Fibroblast of lung (primary cell): ENCODE data around the gene OR6X1.

Source experiments
- EZH2 ChIP-seq: IDR thresholded peaks from 2 replicates; pipeline ENCODE4 v1.5.1; 2012; ENCODE audit warnings: low read length, control low read depth, mild to moderate bottlenecking; ENCODE audit errors: missing control alignments
- TF ChIP-seq, protein P1 (sequence below), 2 donors: IDR thresholded peaks in 1 of 2; conservative IDR thresholded peaks in 1 of 2; 1 replicate in 1 of 2; 2 replicates in 1 of 2; pipeline ENCODE4 v1.5.1; 2011 to 2012; ENCODE audit warnings: low read length in 2 of 2, control low read depth in 1 of 2, inconsistent platforms in 1 of 2, low read depth in 1 of 2, mild to moderate bottlenecking in 1 of 2

DNA sequence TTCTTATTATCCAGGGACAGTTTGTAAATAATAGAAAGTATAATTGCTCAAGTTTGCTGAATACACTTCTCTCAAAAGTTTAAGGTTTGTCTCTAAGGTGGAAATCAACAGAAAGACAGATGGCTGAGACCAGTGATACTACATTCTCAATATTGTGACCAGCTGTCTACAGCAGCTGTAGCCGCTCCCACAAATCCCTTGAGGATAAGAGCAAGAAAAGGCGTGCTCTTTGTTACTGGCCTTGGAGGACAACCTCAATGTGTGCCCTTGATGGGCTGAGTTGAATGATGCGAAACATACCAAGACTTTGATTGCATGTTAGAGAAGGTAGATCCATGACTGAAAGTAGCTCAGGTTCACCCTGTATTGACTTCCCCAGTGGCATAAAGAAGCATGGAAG, 45.7 kb upstream of the OR6X1 start:
- TF ChIP-seq, protein P1, sequence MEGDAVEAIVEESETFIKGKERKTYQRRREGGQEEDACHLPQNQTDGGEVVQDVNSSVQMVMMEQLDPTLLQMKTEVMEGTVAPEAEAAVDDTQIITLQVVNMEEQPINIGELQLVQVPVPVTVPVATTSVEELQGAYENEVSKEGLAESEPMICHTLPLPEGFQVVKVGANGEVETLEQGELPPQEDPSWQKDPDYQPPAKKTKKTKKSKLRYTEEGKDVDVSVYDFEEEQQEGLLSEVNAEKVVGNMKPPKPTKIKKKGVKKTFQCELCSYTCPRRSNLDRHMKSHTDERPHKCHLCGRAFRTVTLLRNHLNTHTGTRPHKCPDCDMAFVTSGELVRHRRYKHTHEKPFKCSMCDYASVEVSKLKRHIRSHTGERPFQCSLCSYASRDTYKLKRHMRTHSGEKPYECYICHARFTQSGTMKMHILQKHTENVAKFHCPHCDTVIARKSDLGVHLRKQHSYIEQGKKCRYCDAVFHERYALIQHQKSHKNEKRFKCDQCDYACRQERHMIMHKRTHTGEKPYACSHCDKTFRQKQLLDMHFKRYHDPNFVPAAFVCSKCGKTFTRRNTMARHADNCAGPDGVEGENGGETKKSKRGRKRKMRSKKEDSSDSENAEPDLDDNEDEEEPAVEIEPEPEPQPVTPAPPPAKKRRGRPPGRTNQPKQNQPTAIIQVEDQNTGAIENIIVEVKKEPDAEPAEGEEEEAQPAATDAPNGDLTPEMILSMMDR (conservative IDR thresholded peaks at IDR 0.05 in 1 of 2, IDR thresholded peaks at IDR 0.05 in 1 of 2; ENCODE audit: low read depth in 1 of 2, low read length in 2 of 2): no peak
- TF ChIP-seq EZH2: no peak
